LoVo (cell line): ENCODE data around the gene PCCA.
"Not testable (repeated sequence)": the region's sequence is repeated elsewhere in the genome, so short reads cannot be mapped to it uniquely, and the experiment has no call there.

Experiments used
- DNase-seq: peaks from one replicate; pipeline ENCODE4 v3.0.0-alpha.2; 2016; ENCODE audit warnings: low spot score

PCCA gene

DNA sequence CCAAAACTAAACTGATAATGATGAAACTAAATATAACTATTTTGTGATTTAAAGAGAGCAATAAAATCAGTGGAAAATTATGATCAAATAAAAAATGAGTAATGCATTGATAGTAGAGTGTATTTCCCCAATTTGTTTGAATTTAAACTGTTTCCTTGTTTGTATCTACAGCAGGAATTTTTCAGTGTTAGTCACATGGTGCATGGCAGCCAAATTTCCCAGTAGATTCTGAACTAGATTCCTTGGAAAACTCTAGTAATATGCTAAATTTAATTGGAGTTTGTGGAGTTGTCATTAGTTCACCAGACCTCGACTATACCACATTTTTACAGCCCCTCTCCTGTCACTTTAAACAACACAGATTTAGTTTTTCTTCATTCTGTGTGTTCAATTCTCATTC lies 156.2 kb downstream of the PCCA start:
- DNase-seq = no peak

DNA sequence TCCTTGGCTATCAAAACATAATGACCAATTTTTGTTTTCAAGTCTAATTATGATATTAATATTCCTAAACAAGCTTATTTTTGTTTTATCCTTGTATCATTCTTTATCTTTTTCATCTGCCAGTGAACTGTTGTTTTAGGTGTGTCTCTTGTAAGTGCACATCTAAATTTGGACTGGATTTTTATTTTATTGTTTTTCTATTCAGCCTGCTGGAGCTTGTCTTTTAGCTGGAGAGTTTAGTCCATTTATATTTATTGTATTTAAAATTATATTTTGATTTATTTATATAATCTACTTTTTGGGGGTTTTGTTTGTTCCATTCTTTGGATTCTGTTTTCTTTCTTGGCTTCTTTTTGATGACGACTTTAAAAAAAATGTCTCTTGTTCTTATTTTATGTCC lies 159.0 kb downstream of the PCCA start:
- no peak for DNase-seq

DNA sequence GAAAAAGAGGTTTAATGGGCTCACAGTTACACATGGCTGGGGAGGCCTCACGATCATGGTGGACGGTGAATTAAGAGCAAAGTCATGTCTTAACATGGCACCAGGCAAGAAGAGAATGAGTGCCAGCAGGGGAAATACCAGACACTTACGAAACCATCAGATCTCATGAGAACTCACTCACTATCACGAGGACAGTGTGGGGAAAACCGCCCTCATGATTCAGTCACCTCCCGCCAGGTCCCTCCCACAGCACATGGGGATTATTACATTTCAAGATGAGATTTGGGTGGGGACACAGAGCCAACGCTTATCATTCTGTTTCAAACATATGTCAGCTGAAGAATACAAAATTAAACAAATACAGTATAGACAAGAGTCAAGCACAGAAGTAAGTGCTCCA lies 165.1 kb downstream of the PCCA start:
- DNase-seq = no peak

DNA sequence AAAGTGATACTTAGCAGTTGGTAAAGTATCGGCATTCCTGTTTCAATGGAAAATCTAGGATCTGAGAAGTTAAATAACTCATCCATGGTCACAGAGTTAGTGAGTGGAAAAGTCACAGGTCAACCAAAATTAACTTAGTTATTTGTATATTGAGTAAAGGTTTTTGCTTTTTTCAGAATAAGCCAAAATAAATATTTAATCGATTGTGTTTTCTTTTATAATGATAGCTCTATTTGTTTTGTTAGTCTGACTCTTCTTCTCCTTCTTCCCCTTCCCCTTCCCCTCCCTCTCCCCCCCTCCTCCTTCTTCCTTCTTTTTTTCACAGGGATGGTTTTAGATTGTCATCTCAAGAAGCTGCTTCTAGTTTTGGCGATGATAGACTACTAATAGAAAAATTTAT lies 173.5 kb downstream of the PCCA start:
- DNase-seq = no peak

DNA sequence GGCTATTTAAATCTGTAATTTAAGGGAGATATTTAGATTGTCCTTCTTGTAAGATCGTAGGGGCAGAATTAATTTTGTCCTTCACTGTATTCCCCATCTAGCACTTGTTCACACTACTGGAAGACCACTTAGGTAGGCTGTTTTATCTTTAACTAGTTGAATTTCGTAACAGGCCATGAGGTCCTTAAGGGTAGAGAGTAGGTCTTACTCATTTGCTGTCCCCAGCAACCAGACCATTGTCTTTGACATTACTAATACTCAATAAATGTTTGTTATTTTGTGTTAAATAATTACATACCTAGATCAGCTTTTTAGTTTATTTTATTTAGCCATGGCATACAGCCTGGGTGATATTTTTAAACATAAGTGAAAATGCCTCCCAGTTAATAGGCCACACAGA lies 177.1 kb downstream of the PCCA start:
- no peak for DNase-seq

DNA sequence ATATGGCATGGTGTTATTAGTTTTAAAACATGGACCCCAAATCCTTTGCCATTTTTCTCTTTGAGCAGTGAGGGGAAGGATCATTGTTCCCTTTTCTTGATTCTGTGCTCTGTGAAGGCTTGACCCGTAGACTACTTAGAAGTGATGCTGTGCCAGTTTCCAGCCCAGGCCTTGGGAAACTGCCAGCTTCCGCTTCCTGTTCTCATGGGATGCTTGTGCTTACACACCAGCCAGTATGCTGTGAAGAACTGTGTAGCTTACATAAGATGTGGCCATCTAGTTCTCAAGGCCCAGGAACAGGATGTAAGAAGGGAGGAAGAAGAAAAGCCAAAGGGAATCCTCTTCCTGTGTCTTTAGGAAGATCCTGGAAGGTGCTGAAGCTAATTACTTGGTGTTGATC lies 180.9 kb downstream of the PCCA start:
- no peak for DNase-seq

DNA sequence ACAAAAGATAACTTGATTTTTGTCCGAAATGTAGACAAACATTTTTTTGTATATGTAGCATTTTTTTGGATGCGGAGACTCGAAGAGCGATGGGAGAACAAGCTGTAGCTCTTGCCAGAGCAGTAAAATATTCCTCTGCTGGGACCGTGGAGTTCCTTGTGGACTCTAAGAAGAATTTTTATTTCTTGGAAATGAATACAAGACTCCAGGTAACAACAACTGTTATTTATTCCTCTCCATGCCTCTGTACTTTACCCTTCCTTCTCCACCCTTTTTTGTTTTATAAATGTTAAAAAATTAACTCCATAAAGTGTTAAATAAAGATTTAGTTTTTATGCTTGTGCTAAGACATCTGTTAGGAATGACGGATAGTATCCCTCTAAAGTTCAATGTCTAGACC lies 184.2 kb downstream of the PCCA start:
- DNase-seq = no peak

DNA sequence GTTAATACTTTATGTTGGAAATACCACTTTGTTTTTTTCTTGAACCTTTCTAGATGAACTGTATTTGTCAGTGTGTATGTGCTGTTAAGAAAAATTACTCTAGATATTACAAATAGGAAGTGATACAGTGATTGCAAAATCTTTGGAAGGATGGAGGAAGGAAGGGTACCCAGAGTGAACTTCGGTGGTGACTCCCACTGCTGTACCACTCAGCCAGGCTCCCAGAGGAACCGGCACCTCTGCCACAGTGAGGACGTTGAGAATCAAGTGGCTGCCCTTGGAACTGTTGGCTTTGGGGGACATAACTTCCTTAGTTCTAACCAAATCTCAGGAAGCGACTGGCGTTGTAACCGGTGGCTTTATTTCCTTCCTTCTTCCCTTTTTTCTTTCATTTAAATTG lies 184.7 kb downstream of the PCCA start:
- DNase-seq = no peak

DNA sequence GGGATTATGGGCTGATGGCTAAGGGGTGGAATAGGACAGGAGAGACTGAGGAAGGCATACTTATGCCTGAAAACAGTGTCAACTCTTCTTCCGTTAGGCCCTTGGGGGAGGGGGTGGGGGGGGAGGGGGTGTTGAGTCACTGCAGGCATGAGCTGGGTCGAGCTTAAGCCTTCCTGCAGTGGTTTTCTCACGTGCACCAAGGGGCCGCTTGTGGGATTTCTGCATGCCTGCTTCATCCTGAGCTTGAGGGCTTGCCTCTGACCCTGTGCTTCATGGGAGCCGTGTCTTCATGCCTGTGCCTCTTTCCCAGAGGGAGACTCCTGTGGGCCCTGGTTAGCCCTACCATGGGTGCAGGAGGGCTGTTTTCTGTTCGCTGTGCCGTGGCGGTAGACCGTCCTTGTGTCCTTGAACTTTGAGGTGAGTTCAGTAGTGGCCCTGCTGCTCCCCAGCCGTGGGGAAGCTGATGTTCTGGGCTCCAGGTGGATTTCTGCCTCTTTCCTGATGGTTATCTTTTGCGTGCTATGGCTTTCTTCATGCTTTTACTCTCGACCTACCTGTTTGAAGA lies 186.1 kb downstream of the PCCA start:
- DNase-seq = no peak

DNA sequence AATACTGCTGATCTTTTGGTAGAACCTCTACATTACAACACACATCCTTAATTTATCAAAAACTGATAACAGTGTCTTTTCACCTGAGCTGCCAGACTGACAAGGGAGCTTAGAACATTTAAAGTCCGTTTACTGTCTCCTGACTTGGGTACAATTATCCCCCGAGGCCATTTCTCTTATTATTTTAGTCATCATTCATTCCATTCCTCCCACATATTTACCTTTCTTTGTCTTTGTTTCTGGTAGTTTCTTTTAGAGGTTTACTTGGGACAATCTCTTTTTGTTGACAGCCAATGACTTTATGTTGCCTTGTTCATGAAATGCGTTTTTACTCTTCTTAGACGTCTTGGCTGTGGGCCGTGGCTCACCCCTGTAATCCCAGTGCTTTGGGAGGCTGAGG lies 186.9 kb downstream of the PCCA start:
- no peak for DNase-seq

DNA sequence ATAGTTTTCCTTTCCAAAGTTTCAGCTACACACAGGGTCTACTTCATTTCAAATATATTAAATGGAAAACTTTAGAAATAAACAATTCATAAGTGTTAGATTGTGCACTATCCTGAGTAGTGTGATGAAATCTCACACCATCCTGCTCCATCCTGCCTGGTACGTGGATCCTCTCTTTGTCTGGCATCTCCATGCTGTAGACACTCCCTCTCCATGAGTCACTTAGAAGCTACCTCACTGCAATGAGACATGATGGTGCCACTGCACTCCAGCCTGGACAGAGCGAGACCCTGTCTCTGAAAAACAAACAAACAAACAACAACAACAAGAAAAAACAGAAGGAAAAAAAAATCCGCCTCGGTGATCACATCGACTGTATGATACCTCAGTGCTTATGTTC lies 191.8 kb downstream of the PCCA start:
- DNase-seq = no peak

DNA sequence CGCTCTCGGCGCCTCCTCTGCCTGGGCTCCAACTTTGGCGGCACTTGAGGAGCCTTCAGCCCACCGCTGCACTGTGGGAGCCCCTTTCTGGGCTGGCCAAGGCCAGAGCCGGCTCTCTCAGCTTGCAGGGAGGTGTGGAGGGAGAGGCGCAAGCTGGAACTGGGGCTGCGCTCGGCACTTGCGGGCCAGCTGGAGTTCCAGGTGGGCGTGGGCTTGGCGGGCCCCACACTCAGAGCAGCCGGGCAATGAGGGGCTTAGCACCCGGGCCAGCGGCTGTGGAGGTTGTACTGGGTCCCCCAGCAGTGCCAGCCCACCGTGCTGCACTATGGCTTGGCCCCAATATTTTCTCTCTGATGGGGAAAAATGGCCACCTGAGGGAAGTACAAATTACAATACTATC lies 193.4 kb downstream of the PCCA start:
- not testable (repeated sequence) for DNase-seq

DNA sequence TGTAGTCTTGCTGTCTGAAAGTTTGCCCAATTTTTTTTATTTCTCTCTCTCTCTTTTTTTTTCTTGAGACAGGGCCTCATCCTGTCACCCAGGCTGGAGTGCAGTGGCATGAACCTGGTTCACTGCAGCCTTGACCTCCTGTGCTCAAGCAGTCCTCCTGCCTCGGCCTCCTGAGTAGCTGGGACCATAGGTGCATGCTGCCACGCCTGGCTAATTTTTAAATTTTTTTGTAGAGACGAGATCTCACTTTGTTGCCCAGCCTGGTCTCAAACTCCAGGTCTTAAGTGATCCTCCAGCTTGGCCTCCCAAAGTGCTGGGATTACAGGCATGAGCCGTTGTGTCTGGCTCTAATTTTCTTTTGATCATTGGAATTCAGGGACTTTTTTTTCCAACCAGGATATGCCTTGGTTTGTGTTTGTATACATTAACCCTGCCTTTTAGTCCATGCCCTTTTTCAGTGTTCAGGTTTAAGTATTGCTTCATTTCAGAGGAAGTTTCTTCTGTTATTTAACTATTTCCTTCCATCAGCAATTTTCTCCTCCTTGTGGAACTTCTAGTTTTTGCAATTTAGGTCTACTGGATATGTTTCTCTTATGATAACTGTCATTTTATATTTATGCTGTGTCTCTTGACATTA lies 201.4 kb downstream of the PCCA start:
- DNase-seq = no peak

DNA sequence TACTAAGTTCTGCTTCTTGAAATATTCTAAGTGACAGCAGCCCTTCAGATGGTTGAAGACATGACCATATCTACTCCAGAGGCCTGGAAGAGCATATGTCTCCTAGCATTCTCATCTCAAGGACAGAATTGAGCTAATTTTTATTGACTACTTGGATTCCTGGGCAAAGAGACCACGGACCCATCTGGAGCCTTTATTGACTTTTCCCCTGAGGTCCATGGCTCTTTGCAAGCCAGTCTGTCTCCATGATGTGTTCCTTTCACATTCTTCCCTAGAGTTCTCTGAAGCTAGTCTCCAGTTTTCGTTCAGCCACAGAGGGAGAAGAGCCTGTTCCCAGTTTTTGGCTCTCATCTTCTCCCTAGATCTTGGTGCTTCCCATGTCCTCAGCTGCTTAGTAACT lies 202.7 kb downstream of the PCCA start:
- DNase-seq = no peak

DNA sequence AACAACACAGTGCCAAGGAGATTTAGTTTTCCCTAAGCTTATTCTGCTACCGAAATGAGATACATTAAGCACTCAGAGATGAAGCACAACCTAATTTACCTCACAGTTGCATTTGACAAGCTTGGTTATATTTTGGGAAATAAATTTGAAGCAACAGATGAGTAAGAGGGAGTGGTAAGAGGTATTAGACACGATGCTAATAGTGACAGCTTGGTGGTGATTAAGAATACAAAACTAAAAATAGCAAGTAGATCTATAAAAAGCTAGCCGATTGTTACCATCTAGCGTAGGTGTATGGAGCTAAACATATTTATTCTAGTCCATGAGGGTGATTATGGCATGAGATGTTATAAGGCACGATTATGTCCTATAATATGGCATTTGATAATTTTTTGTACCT lies 208.5 kb downstream of the PCCA start:
- DNase-seq = no peak

DNA sequence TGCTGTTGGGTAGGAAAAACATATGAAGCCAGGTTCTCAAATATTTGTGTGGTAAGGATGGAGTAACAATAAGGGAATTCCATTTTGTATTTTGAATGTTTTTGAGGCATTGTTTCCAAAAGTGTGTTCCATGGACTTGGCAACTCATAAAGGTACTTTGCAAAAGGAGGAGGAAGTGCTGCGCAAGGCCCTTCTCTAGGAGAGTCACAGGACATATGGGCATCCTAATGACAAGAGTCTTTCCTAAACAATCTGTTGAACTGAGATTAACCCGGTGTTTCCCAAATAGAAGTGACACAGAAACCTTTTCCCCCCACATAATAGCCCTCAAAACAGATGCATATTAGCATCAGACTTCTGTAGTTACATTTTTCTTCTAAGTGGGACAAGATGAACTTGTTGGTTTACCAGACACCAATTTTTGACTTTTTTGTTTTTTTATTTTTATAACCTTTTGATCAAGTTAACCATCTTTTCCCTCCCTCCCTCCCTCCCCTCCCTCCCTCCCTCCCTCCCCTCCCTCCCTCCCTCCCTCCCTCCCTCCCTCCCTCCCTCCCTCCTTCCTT lies 209.3 kb downstream of the PCCA start:
- DNase-seq = no peak

DNA sequence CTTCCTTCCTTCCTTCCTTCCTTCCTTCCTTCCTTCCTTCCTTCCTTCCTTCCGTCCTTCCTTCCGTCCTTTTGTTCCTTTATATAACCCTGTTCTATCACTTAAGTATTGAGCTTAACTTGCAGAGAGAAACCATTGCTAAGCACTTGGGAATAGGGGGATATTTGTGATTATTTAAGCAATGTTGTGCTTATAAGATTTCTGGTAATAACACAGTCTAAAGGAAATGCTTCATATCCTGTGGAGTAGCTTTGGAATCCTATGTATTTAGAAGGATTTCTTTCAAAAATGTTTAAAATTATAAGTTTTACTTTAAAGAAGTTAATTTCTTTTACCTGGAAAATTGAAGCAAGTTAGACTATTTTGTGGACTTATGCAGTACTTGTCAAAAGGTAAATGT lies 209.8 kb downstream of the PCCA start:
- no peak for DNase-seq

DNA sequence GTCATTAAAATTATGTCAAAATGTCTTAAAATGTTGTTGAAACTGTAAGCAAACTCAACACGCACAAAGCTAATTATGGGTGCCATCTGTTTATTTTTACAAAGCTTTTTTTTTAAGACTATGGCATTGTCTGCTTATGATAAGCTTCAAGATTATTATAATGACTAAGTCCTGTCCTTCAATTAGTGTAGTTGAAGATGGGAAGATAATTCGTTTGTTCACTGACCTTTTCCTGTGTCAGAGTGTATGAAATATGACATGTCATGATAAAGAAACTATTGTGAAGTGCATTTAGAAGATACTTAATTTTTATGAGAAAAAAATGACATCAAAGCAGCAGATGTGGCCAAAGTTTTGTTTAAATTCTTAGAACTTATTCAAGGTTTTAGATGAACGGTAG lies 211.3 kb downstream of the PCCA start:
- no peak for DNase-seq

DNA sequence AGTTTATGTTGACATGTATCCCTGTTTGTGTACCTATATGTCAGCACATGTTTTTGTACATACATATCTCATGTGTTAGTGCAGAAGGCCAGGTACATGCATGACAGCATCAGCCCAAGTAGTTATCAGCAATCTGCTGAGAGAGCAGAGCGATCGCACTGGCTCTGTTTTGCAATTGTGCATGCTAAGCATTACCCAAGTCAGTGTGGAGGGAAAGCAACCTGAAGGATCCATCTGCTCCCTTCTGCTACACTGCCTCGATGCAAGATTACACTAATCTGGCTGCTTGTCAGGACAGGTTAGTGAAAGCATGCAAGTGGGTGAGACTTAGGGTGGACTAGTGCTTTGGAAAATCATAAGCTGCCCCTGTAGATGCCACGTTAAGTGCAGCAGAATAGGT lies 211.8 kb downstream of the PCCA start:
- no peak for DNase-seq

DNA sequence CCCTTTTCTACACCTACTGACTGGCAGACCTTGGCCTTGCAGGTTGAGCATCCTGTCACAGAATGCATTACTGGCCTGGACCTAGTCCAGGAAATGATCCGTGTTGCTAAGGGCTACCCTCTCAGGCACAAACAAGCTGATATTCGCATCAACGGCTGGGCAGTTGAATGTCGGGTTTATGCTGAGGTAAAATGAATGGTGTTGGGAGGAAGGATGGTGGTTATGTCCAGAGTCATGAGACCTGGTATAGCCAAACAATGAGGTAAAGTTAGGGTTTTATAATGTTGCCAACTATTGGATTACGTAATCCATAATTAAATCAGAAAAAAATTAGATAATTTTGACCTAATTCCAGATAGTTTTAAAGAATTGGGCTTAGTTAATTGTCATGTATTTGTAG lies 212.5 kb downstream of the PCCA start:
- no peak for DNase-seq

DNA sequence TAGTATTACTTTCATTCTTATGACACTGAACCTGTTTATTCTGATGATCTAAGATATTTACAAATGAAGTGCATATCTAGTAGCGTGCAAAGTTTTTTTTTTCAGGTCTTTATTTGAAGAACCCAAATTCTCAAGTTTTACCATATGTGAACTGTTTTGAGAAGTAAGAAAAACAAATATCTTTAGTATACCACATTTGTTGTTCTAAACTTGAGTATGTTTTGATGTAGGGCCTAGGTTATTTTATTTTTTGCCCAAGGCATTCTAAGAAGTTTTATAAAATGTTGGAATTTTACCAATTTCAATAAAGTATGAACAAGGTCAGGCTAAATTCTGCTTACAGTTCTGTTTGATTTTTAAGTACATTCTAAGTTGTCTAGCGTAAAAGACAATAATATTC lies 213.5 kb downstream of the PCCA start:
- no peak for DNase-seq

DNA sequence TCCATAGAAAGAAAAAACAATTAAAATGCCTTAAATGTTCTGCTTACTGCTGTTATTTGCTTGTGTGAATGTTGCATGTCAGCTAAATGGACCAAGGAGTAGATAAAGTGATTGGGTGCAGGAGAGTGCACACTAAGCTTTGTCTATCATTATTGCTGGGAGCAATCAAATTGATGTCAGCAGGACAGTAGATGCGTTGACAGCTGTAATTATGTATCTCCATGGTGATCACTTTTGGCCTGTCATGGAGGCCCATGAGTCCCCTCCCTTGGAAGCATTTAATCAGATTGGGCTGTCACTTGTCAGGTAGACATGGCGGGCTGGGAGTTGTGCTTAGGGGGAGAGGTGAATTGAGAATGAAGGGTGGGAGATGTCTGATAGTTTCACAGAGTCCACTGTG lies 215.3 kb downstream of the PCCA start:
- no peak for DNase-seq

DNA sequence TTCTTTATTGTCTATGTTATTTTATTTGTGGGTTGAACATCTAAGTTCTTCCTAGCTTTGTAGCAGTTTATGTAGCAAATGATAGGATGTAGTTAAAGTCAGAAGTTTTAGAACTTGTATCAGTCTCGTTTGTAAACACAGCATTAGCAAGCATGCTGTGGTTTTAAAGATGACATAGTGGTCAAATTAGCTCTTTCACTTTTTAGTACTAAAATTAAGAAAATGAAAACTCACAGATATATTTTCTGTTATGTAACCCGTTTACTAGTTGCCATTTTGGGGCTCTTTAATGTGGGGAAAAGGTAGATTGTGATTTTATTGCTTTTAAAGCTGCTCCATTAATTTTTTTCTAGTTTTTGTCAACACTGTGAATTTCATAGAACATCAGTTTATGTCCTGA lies 216.5 kb downstream of the PCCA start:
- DNase-seq = no peak

DNA sequence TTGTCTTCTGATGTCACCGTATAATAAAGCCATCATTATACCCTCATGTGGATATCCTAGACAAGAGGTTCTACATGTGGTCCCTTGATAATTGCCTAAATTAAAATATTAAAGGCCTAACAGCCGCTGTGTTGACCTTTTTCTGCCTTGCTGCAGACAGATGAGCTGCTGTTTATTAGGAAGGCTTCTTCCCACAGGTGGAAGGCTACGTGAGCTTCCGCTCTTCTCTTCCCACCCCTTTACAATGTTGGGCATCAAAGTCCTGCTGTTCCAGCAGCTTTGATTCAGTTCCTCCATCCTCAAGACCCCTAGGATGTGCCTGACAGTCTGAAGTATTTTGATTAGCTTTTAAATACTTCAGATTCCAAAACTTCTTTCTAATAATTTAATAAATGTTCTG lies 217.1 kb downstream of the PCCA start:
- no peak for DNase-seq
